Measurements from ENCODE around the gene LRRC45. TPM values are rescaled to one million over a fixed set of nuclear protein-coding genes. Genes with fewer than 3 reads are reported as not detected.

LRRC45 gene
- total and polyA plus RNA-seq, 2 of the 4 experiments (the other 2 are of a cell fraction) = 7.2 to 10.2 TPM

DNA sequence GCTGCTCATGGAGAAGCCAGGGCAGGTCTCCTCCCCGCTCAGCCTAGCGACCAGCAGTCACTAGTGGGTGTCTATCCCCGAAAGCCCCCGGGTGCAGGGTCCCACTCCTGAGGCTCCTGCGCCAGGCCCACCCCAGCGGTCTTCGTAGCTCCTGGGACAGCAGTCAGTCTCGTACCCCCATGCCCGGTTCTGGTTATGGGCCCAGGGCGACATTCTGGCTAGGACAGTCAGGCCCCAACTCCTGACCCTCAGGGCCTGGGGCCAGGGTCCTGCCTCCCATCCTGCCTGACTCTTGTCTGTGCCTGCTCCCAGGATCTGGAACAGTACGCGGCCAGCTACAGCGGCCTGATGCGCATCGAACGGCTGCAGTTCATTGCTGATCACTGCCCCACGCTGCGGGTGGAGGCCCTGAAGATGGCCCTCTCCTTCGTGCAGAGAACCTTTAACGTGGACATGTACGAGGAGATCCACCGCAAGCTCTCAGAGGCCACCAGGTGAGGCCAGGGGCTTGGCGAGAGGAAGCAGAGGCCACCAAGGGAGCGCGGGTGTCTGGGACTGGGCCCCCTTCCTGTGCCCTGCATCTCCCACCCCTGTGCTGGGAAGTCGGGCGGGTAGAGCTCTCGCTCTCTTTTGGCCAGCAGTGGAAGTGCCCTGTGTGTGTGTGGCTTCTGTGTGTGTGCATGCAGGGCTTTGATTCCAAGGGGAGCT lies 30.6 kb downstream of the LRRC45 start:
- H2BK120ac ChIP-seq (ENCODE audit: low read depth, low read length) = no peak overlapping the region
- H2BK5ac ChIP-seq (ENCODE audit: low read depth, low read length, poor library complexity, severe bottlenecking) = no peak overlapping the region
- peaks cover 16 to 45% of the 10 kb centered on the region in 2 experiments for H3K79me1 ChIP-seq (ENCODE audit: low read depth in 1 of 2, low read length in 2 of 2)
- H2BK20ac ChIP-seq (ENCODE audit: low read depth, low read length) = no peak overlapping the region
- POLR2A ChIA-PET (ENCODE audit: unreplicated experiment) = no interaction called here
- H3K4ac ChIP-seq (ENCODE audit: low read depth, low read length) = no peak overlapping the region
- CTCF ChIA-PET = no interaction called here
- intact Hi-C loops (cut with micrococcal nuclease) = no loop called here
- H3K14ac ChIP-seq (replicated peaks; ENCODE audit: low read depth, low read length) = no peak overlapping the region
- DNase-seq (no peak), ATAC-seq (ENCODE audit: low read depth) (no peak)
- no peak overlapping the region for H3K23ac ChIP-seq (ENCODE audit: low read depth, low read length)
- H2AFZ ChIP-seq (replicated peaks; ENCODE audit: low read length, poor library complexity) = no peak overlapping the region
- in situ Hi-C loops (cut with MboI; ENCODE audit: low sequenced_read_pairs) = no loop called here
- H3K36me3 ChIP-seq (ENCODE audit: control insufficient read depth, insufficient read depth, low read length) = peaks cover 60% of the 10 kb centered on the region
- no peak overlapping the region; the same call in 1 of the 2 replicates for H3K4me2 ChIP-seq (ENCODE audit: low read depth, low read length)
- H3K27me3 ChIP-seq (ENCODE audit: control insufficient read depth, insufficient read depth, low read length) = no peaks in the 10 kb centered on the region
- no peak overlapping the region for H3K9ac ChIP-seq (ENCODE audit: low read depth, low read length)
- TF ChIP-seq NFE2L2 (IDR thresholded peaks at IDR 0.05; ENCODE audit: low read depth, low read length) (no peak), CEBPB (IDR thresholded peaks at IDR 0.05; ENCODE audit: low read depth, low read length) (no peak), FOS (IDR thresholded peaks at IDR 0.05; ENCODE audit: low read depth, low read length) (no peak), BHLHE40 (IDR thresholded peaks at IDR 0.05; ENCODE audit: low read depth, low read length) (no peak), CHD1 (IDR thresholded peaks at IDR 0.05; ENCODE audit: low read depth, low read length) (no peak)
- no peak overlapping the region for H3K4me3 ChIP-seq (ENCODE audit: insufficient read depth, low read depth, low read length)
- no peaks in the 10 kb centered on the region for H3K9me3 ChIP-seq (ENCODE audit: control insufficient read depth, insufficient read depth, low read length)
- H3K4me1 ChIP-seq (ENCODE audit: control insufficient read depth, insufficient read depth, low read length) = peaks cover 18% of the 10 kb centered on the region
- dilution Hi-C loops (cut with HindIII; ENCODE audit: low sequenced_read_pairs, unreplicated experiment) = no loop called here
- no peak overlapping the region for H3K27ac ChIP-seq (ENCODE audit: insufficient read depth, low read length)
- H3K9me1 ChIP-seq (ENCODE audit: insufficient read depth, low read length) = peaks cover 5% of the 10 kb centered on the region
- H3K18ac ChIP-seq (ENCODE audit: low read depth, low read length) = no peak overlapping the region
- H2AK5ac ChIP-seq (ENCODE audit: low read depth, low read length) = no peak overlapping the region
- 96% methylated on average over 22 of the region's 28 CpGs; no CpG with 5 or more reads in 1 of the 2 experiments for WGBS, 2 experiments (ENCODE audit: extremely low coverage in 2 of 2, insufficient read length in 1 of 2)
- peaks cover 4% of the 10 kb centered on the region for H4K20me1 ChIP-seq (ENCODE audit: insufficient read depth, low read length)
- H4K8ac ChIP-seq (ENCODE audit: low read depth in 2 of 2, low read length in 2 of 2) = no peak overlapping the region
- H4K91ac ChIP-seq (ENCODE audit: insufficient read depth, low read depth, low read length) = no peak overlapping the region
- no peak overlapping the region for H3K56ac ChIP-seq (ENCODE audit: extremely low read depth, insufficient read depth, low read length)
- no TSS peak for BruUV-seq (replicated peaks)
- H2AK9ac ChIP-seq (replicated peaks; ENCODE audit: low read depth, low read length, poor library complexity) = peak overlapping the region; percentile 55
- H2BK15ac ChIP-seq (ENCODE audit: low read depth, low read length) = no peak overlapping the region
- no peak overlapping the region for H4K5ac ChIP-seq (ENCODE audit: low read depth, low read length)

Measured in IMR-90 (cell line).